SK-N-SH (cell line): ENCODE results near the gene CD300H. TPM values are rescaled to one million over a fixed set of nuclear protein-coding genes. Genes with fewer than 3 reads are reported as not detected.

Experiments used
- CTCF ChIA-PET: fragments of 300-600, 350-600 bp; formaldehyde crosslinking; extraction: SDS; loops from one replicate; lab custom pipeline; 2021; lab: Yijun Ruan, JAX
- POLR2A ChIA-PET: fragments of 350-600 bp; sonication (Branson Sonifier 250); formaldehyde crosslinking; extraction: SDS; loops from one replicate; lab custom pipeline; 2020; ENCODE audit warnings: antibody characterized with exemption, inconsistent platforms; lab: Yijun Ruan, JAX
- DNase-seq: peaks from one replicate; pipeline ENCODE4 v3.0.0; 2012
- H2AFZ ChIP-seq: fragments of 200-600 bp; sonication (generic); 2 replicates; pipeline ENCODE4 v1.8.1; 2016; ENCODE audit warnings: antibody characterized with exemption, mild to moderate bottlenecking, low read depth
- H3F3A ChIP-seq: fragments of 200-600 bp; sonication (generic); replicated peaks from 2 replicates; pipeline ENCODE3; 2016; ENCODE audit warnings: antibody characterized with exemption, mild to moderate bottlenecking; ENCODE audit not compliant: insufficient read depth
- H3K27ac ChIP-seq, 2 experiments: fragments of 200-500 bp in 1 of 2; fragments of 200-600 bp in 1 of 2; sonication (Bioruptor generic) in 1 of 2; sonication (generic), shearing (Covaris generic) in 1 of 2; 2 replicates each; pipeline versions ENCODE4 v1.5.1 to v1.6.1; 2014 to 2016; ENCODE audit warnings: low read depth in 2 of 2, inconsistent platforms in 1 of 2, low read length in 1 of 2, mild to moderate bottlenecking in 1 of 2, mixed read lengths in 1 of 2
- H3K27me3 ChIP-seq: fragments of 200-600 bp; sonication (generic), shearing (Covaris generic); 2 replicates; pipeline ENCODE4 v1.6.1; 2016; ENCODE audit warnings: mixed run types; ENCODE audit not compliant: insufficient read depth
- H3K36me3 ChIP-seq, 2 experiments: fragments of 200-500 bp in 1 of 2; fragments of 200-600 bp in 1 of 2; sonication (Bioruptor generic) in 1 of 2; sonication (generic) in 1 of 2; replicated peaks in 1 of 2; 2 replicates each; pipeline versions ENCODE3 to v1.5.1; 2014 to 2016; ENCODE audit warnings: low read length in 1 of 2, mild to moderate bottlenecking in 1 of 2; ENCODE audit not compliant: insufficient read depth in 2 of 2, control insufficient read depth in 1 of 2
- H3K4me1 ChIP-seq, 2 experiments: fragments of 200-500 bp in 1 of 2; fragments of 200-600 bp in 1 of 2; sonication (Bioruptor generic) in 1 of 2; sonication (generic), shearing (Covaris generic) in 1 of 2; 2 replicates each; pipeline versions ENCODE4 v1.5.1 to v1.6.1; 2014 to 2016; ENCODE audit warnings: low read depth in 1 of 2, low read length in 1 of 2, mixed run types in 1 of 2; ENCODE audit not compliant: insufficient read depth in 2 of 2, control insufficient read depth in 1 of 2
- H3K4me2 ChIP-seq: fragments of 200-600 bp; sonication (generic), shearing (Covaris generic); 2 replicates; pipeline ENCODE4 v1.6.1; 2017; ENCODE audit warnings: mixed run types
- H3K4me3 ChIP-seq, 2 experiments: fragments of 200-500 bp in 1 of 2; fragments of 200-600 bp in 1 of 2; sonication (Bioruptor generic) in 1 of 2; sonication (generic), shearing (Covaris generic) in 1 of 2; 2 replicates each; pipeline versions ENCODE4 v1.5.1 to v1.8.1; 2014 to 2016; ENCODE audit warnings: low read depth in 2 of 2, inconsistent platforms in 1 of 2, low read length in 1 of 2, mild to moderate bottlenecking in 1 of 2, mixed read lengths in 1 of 2, moderate library complexity in 1 of 2
- H3K79me2 ChIP-seq: fragments of 200-600 bp; sonication (generic); 2 replicates; pipeline ENCODE4 v1.8.1; 2017; ENCODE audit warnings: mild to moderate bottlenecking; ENCODE audit not compliant: insufficient read depth
- H3K9ac ChIP-seq: fragments of 200-600 bp; sonication (generic); 2 replicates; pipeline ENCODE4 v1.6.1; 2017; ENCODE audit warnings: mixed run types
- H3K9me2 ChIP-seq: fragments of 200-600 bp; sonication (generic); 2 replicates; pipeline ENCODE4 v1.6.1; 2017; ENCODE audit warnings: mixed run types
- H3K9me3 ChIP-seq: fragments of 200-600 bp; sonication (generic); 2 replicates; pipeline ENCODE4 v1.6.1; 2017; ENCODE audit warnings: mixed run types, mild to moderate bottlenecking, moderate library complexity
- H4K20me1 ChIP-seq: fragments of 200-600 bp; sonication (generic); 2 replicates; pipeline ENCODE4 v1.6.1; 2017; ENCODE audit warnings: mild to moderate bottlenecking, mixed run types; ENCODE audit not compliant: insufficient read depth
- EZH2phosphoT487 ChIP-seq: fragments of 200-600 bp; sonication (generic); IDR thresholded peaks from 2 replicates; pipeline ENCODE4 v1.6.1; 2017; ENCODE audit warnings: low read depth, mixed run types, mild to moderate bottlenecking, antibody characterized with exemption, moderate library complexity, borderline replicate concordance
- FOXJ3 ChIP-seq: sonication (generic); formaldehyde crosslinking; IDR thresholded peaks from 2 replicates; pipeline ENCODE4 v1.5.1; 2020; ENCODE audit warnings: mild to moderate bottlenecking, missing genetic modification reagents
- GATA2 ChIP-seq: sonication (generic); formaldehyde crosslinking; IDR thresholded peaks from 2 replicates; pipeline ENCODE4 v1.5.0; 2020; ENCODE audit warnings: mild to moderate bottlenecking, missing genetic modification reagents
- MXI1 ChIP-seq: IDR thresholded peaks from 2 replicates; pipeline ENCODE4 v1.6.1; 2012; ENCODE audit warnings: mild to moderate bottlenecking, low read depth, low read length, improper control_type of control experiment
- NFIC ChIP-seq: IDR thresholded peaks from 2 replicates; pipeline ENCODE4 v1.4.0; 2012; ENCODE audit warnings: borderline replicate concordance
- NRF1 ChIP-seq: IDR thresholded peaks from 2 replicates; pipeline ENCODE4 v1.6.1; 2012; ENCODE audit warnings: low read depth, mild to moderate bottlenecking, low read length
- PBX3 ChIP-seq: IDR thresholded peaks from 2 replicates; pipeline ENCODE4; 2012
- RCOR1 ChIP-seq: fragments of 150-350 bp; IDR thresholded peaks from 2 replicates; pipeline ENCODE4 v1.6.1; 2017; ENCODE audit warnings: antibody characterized with exemption, low read length
- SIN3A ChIP-seq: IDR thresholded peaks from 2 replicates; pipeline ENCODE4 v1.6.1; 2012; ENCODE audit warnings: low read depth, mild to moderate bottlenecking, low read length, moderate library complexity, borderline replicate concordance
- TAF1 ChIP-seq: IDR thresholded peaks from 2 replicates; pipeline ENCODE4 v1.6.1; 2012; ENCODE audit warnings: low read depth, mild to moderate bottlenecking, low read length, moderate library complexity, borderline replicate concordance
- TCF12 ChIP-seq: IDR thresholded peaks from 2 replicates; pipeline ENCODE4 v1.4.0; 2012
- TEAD4 ChIP-seq: IDR thresholded peaks from 2 replicates; pipeline ENCODE4 v1.4.0; 2012; ENCODE audit warnings: mild to moderate bottlenecking, borderline replicate concordance; ENCODE audit not compliant: insufficient read depth
- YY1 ChIP-seq: IDR thresholded peaks from 2 replicates; pipeline ENCODE4 v1.4.0; 2012; ENCODE audit warnings: low read depth, mild to moderate bottlenecking
- ZBTB33 ChIP-seq: IDR thresholded peaks from 2 replicates; pipeline ENCODE4 v1.4.0; 2012; ENCODE audit warnings: low read depth, borderline replicate concordance
- WGBS: methylation state at CpG from one replicate; pipeline ENCODE4 v1.1.6; 2017; ENCODE audit warnings: low lambda C conversion rate; 5-methylcytosine and 5-hydroxymethylcytosine counted together
- polyA plus RNA-seq, 3 experiments: library from polyadenylated mRNA; depleted of rRNA; stranded (reverse); fragments of >200 nt; gene quantifications; 2 replicates each; pipeline ENCODE4 v1.2.3, GENCODE V29; 2012
- TF ChIP-seq, protein P1 (sequence below): fragments of 200-600 bp; sonication (generic); IDR thresholded peaks from 2 replicates; pipeline ENCODE4 v1.6.1; 2017; ENCODE audit warnings: antibody characterized with exemption, mild to moderate bottlenecking, moderate library complexity
- TF ChIP-seq, protein P2 (sequence below): IDR thresholded peaks from 2 replicates; pipeline ENCODE4 v1.6.1; 2012; ENCODE audit warnings: mild to moderate bottlenecking, low read depth, low read length, moderate library complexity

The CD300H gene
- polyA plus RNA-seq, 1 of the 3 experiments (the other 2 are of a cell fraction) = not detected

DNA sequence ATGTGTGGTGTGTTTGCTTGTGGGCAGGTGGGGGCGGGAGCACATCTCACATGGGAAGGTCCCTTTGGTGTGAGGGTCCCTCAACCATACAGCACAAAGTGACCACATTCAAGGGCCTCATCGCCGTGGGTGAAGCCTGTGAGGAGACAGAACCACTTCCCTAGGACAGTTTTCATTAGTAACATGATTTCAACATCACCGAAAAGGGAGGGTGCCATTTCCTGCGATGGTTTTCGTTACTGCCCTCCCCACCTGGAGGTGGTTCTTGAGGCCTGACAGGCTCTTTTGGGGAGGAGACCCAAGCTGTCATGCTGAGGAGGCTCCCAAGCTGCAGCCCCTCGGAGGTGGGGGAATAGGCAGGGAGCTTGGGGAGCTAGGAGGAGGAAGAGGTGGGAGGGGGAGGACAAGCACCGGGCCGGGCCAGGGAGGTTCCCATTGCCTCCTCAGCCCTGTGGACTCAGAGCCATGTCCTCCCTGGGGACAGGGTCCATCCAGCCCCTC is 45.6 kb downstream of the CD300H start:
- H3K36me3 ChIP-seq = no peaks in the 10 kb centered on the region
- CTCF ChIA-PET = interaction anchor here (1.0 to 1.9 kb wide), 3 partner anchors 45 to 221 kb away, joined by 3 to 5 read pairs (median 4); no protein-coding TSS in a partner anchor
- 14% methylated on average over 9 of the region's 9 CpGs for WGBS

More for the DNA sequence above, 45.6 kb downstream of the CD300H start:
- Histone ChIP-seq H2AFZ (no peak overlapping the region), H3K27ac (no peak overlapping the region), H3K4me3 (no peak overlapping the region), H3K79me2 (no peaks in the 10 kb centered on the region), H3K9me3 (no peaks in the 10 kb centered on the region), H4K20me1 (no peaks in the 10 kb centered on the region), H3F3A (no peaks in the 10 kb centered on the region), H3K9me2 (no peaks in the 10 kb centered on the region), H3K27me3 (no peaks in the 10 kb centered on the region), H3K9ac (no peak overlapping the region), H3K4me1 (no peaks in the 10 kb centered on the region), H3K4me2 (no peak overlapping the region)
- POLR2A ChIA-PET = no interaction called here
- TF ChIP-seq YY1 = no peak
- no peak for TF ChIP-seq PBX3
- no peak for TF ChIP-seq FOXJ3 (CRISPR knock-in tag)
- TF ChIP-seq, protein P1, sequence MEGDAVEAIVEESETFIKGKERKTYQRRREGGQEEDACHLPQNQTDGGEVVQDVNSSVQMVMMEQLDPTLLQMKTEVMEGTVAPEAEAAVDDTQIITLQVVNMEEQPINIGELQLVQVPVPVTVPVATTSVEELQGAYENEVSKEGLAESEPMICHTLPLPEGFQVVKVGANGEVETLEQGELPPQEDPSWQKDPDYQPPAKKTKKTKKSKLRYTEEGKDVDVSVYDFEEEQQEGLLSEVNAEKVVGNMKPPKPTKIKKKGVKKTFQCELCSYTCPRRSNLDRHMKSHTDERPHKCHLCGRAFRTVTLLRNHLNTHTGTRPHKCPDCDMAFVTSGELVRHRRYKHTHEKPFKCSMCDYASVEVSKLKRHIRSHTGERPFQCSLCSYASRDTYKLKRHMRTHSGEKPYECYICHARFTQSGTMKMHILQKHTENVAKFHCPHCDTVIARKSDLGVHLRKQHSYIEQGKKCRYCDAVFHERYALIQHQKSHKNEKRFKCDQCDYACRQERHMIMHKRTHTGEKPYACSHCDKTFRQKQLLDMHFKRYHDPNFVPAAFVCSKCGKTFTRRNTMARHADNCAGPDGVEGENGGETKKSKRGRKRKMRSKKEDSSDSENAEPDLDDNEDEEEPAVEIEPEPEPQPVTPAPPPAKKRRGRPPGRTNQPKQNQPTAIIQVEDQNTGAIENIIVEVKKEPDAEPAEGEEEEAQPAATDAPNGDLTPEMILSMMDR = no peak
- TF ChIP-seq TAF1 = no peak
- TF ChIP-seq NRF1 = no peak
- TF ChIP-seq SIN3A = no peak
- TF ChIP-seq TCF12 = no peak
- TF ChIP-seq NFIC = no peak
- TF ChIP-seq RCOR1 = no peak
- no peak for TF ChIP-seq EZH2phosphoT487
- no peak for TF ChIP-seq GATA2
- TF ChIP-seq MXI1 = no peak
- TF ChIP-seq ZBTB33 = no peak
- TF ChIP-seq TEAD4 = no peak
- TF ChIP-seq, protein P2, sequence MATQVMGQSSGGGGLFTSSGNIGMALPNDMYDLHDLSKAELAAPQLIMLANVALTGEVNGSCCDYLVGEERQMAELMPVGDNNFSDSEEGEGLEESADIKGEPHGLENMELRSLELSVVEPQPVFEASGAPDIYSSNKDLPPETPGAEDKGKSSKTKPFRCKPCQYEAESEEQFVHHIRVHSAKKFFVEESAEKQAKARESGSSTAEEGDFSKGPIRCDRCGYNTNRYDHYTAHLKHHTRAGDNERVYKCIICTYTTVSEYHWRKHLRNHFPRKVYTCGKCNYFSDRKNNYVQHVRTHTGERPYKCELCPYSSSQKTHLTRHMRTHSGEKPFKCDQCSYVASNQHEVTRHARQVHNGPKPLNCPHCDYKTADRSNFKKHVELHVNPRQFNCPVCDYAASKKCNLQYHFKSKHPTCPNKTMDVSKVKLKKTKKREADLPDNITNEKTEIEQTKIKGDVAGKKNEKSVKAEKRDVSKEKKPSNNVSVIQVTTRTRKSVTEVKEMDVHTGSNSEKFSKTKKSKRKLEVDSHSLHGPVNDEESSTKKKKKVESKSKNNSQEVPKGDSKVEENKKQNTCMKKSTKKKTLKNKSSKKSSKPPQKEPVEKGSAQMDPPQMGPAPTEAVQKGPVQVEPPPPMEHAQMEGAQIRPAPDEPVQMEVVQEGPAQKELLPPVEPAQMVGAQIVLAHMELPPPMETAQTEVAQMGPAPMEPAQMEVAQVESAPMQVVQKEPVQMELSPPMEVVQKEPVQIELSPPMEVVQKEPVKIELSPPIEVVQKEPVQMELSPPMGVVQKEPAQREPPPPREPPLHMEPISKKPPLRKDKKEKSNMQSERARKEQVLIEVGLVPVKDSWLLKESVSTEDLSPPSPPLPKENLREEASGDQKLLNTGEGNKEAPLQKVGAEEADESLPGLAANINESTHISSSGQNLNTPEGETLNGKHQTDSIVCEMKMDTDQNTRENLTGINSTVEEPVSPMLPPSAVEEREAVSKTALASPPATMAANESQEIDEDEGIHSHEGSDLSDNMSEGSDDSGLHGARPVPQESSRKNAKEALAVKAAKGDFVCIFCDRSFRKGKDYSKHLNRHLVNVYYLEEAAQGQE = no peak
- no peak for DNase-seq
